GM23338 (cell line): ENCODE results near the gene AADACL3. TPM values are rescaled to one million over a fixed set of nuclear protein-coding genes. Genes with fewer than 3 reads are reported as not detected.
"Not testable (repeated sequence)": the region's sequence is repeated elsewhere in the genome, so short reads cannot be mapped to it uniquely, and the experiment has no call there.

Experiments
- ATAC-seq: fragments of 200-7000 bp; cut with Tn5 transposase; 3 replicates; pipeline ENCODE4 v1.9.1; 2020
- DNase-seq: peaks from one replicate; pipeline ENCODE4 v3.0.0-alpha.2; 2015; ENCODE audit warnings: low spot score
- H2AFZ ChIP-seq: fragments of 200-600 bp; sonication (generic); 2 replicates; pipeline ENCODE4 v1.8.0; 2016; ENCODE audit warnings: antibody characterized with exemption, mild to moderate bottlenecking, moderate library complexity
- H3F3A ChIP-seq: fragments of 200-600 bp; sonication (generic); replicated peaks from 2 replicates; pipeline ENCODE4 v1.8.0; 2017; ENCODE audit warnings: antibody characterized with exemption, mixed run types, low read depth
- H3K27ac ChIP-seq: fragments of 200-600 bp; sonication (generic); 2 replicates; pipeline ENCODE4 v1.6.1; 2016; ENCODE audit warnings: low read depth
- H3K27me3 ChIP-seq: fragments of 200-600 bp; sonication (generic); 2 replicates; pipeline ENCODE4 v1.8.0; 2016; ENCODE audit warnings: mild to moderate bottlenecking, mixed run types, moderate library complexity; ENCODE audit not compliant: insufficient read depth
- H3K36me3 ChIP-seq: fragments of 200-600 bp; sonication (generic); 2 replicates; pipeline ENCODE4 v1.8.0; 2016; ENCODE audit warnings: mild to moderate bottlenecking; ENCODE audit not compliant: insufficient read depth
- H3K4me1 ChIP-seq: fragments of 200-600 bp; sonication (generic); 2 replicates; pipeline ENCODE4 v1.8.0; 2016; ENCODE audit warnings: mild to moderate bottlenecking, moderate library complexity; ENCODE audit not compliant: insufficient read depth
- H3K4me2 ChIP-seq: fragments of 200-600 bp; sonication (generic); 2 replicates; pipeline ENCODE4 v1.7.1; 2017; ENCODE audit warnings: mixed run types
- H3K4me3 ChIP-seq: fragments of 200-600 bp; sonication (generic); 2 replicates; pipeline ENCODE4 v1.6.1; 2016; ENCODE audit warnings: mixed run types
- H3K79me2 ChIP-seq: fragments of 200-600 bp; sonication (generic); replicated peaks from 2 replicates; pipeline ENCODE4 v1.8.0; 2017; ENCODE audit warnings: mild to moderate bottlenecking; ENCODE audit not compliant: insufficient read depth
- H3K9me2 ChIP-seq: fragments of 200-600 bp; sonication (generic); 2 replicates; pipeline ENCODE4 v1.8.0; 2017; ENCODE audit not compliant: insufficient read depth
- H4K20me1 ChIP-seq: fragments of 200-600 bp; sonication (generic); replicated peaks from 2 replicates; pipeline ENCODE4 v1.8.0; 2017; ENCODE audit warnings: mild to moderate bottlenecking; ENCODE audit not compliant: insufficient read depth
- H3K27ac Mint-ChIP-seq: 2 replicates; pipeline ENCODE4 v1.8.0; 2020; ENCODE audit warnings: inconsistent platforms, mild to moderate bottlenecking, moderate library complexity, mixed read lengths
- H3K27me3 Mint-ChIP-seq: 3 replicates; pipeline ENCODE4 v1.8.0; 2022; ENCODE audit warnings: low read depth, mild to moderate bottlenecking, moderate library complexity, mixed read lengths, inconsistent platforms; ENCODE audit not compliant: insufficient read depth, poor library complexity
- H3K36me3 Mint-ChIP-seq: 3 replicates; pipeline ENCODE4 v1.8.0; 2021; ENCODE audit warnings: low read depth, mild to moderate bottlenecking, inconsistent platforms, moderate library complexity, mixed read lengths
- H3K4me1 Mint-ChIP-seq: 3 replicates; pipeline ENCODE4 v1.8.0; 2020; ENCODE audit warnings: mild to moderate bottlenecking, inconsistent platforms, mixed read lengths
- H3K4me3 Mint-ChIP-seq: 3 replicates; pipeline ENCODE4 v1.8.0; 2021; ENCODE audit warnings: moderate library complexity, mild to moderate bottlenecking, inconsistent platforms, mixed read lengths
- H3K9me3 Mint-ChIP-seq: 3 replicates; pipeline ENCODE4 v1.8.0; 2020; ENCODE audit warnings: moderate library complexity, mild to moderate bottlenecking, inconsistent platforms, mixed read lengths
- CREB1 ChIP-seq: fragments of 250-450 bp; sonication (Bioruptor Pico); IDR thresholded peaks from 2 replicates; pipeline ENCODE4 v1.5.0; 2020; ENCODE audit warnings: low read depth, mild to moderate bottlenecking, moderate library complexity
- EZH2 ChIP-seq: fragments of 200-600 bp; sonication (generic); IDR thresholded peaks from one replicate; pipeline ENCODE4 v1.8.0; 2017; ENCODE audit warnings: antibody characterized with exemption, mild to moderate bottlenecking, low read depth; ENCODE audit not compliant: unreplicated experiment
- EZH2phosphoT487 ChIP-seq: fragments of 200-600 bp; sonication (generic); IDR thresholded peaks from one replicate; pipeline ENCODE4 v1.8.1; 2018; ENCODE audit warnings: antibody characterized with exemption; ENCODE audit not compliant: unreplicated experiment
- NANOG ChIP-seq: IDR thresholded peaks from 2 replicates; pipeline ENCODE4 v1.6.1; 2016; ENCODE audit warnings: antibody characterized with exemption, borderline replicate concordance
- POLR2AphosphoS5 ChIP-seq: IDR thresholded peaks from 2 replicates; pipeline ENCODE4 v1.6.1; 2016; ENCODE audit warnings: antibody characterized with exemption, low read depth
- STAT1 ChIP-seq: IDR thresholded peaks from one replicate; pipeline ENCODE4 v1.6.1; 2016; ENCODE audit warnings: antibody characterized with exemption; ENCODE audit not compliant: unreplicated experiment
- ZNF114 ChIP-seq: fragments of 250-450 bp; sonication (Bioruptor Pico); IDR thresholded peaks from 2 replicates; pipeline ENCODE4 v1.5.0; 2020; ENCODE audit warnings: mild to moderate bottlenecking, moderate library complexity
- ZNF331 ChIP-seq: fragments of 250-450 bp; sonication (Bioruptor Pico); IDR thresholded peaks from 2 replicates; pipeline ENCODE4 v1.5.0; 2020; ENCODE audit warnings: low read depth, mild to moderate bottlenecking, moderate library complexity
- polyA plus RNA-seq: library from polyadenylated mRNA; unstranded; fragments of >200 nt; fragmentation: Nextera tagmentation; extraction: Ambion mirVana; gene quantifications from 2 replicates; pipeline ENCODE4 v1.2.1, GENCODE V29; 2016
- total RNA-seq: library from RNA; depleted of rRNA; stranded (reverse); fragments of >200 nt; shearing (Covaris generic); gene quantifications from 2 replicates; pipeline ENCODE4 v1.2.3, GENCODE V29; 2014
- TF ChIP-seq, protein P1 (sequence below): IDR thresholded peaks from one replicate; pipeline ENCODE4 v1.6.1; 2018; ENCODE audit warnings: antibody characterized with exemption; ENCODE audit not compliant: unreplicated experiment
- TF ChIP-seq, protein P2 (sequence below), 2 experiments: fragments of 200-600 bp in 1 of 2; sonication (generic) in 1 of 2; conservative IDR thresholded peaks; 2 replicates each; pipeline versions ENCODE4 v1.5.1 to v1.6.1; 2016 to 2017; ENCODE audit warnings: antibody characterized with exemption in 2 of 2, low read depth in 2 of 2, mild to moderate bottlenecking in 2 of 2, moderate library complexity in 1 of 2
- TF ChIP-seq, protein P3 (sequence below): IDR thresholded peaks from 2 replicates; pipeline ENCODE4 v1.6.1; 2016; ENCODE audit warnings: antibody characterized with exemption

The AADACL3 gene
- total and polyA plus RNA-seq, 2 experiments from 2014 or later = 0.47 to 1.5 TPM

DNA sequence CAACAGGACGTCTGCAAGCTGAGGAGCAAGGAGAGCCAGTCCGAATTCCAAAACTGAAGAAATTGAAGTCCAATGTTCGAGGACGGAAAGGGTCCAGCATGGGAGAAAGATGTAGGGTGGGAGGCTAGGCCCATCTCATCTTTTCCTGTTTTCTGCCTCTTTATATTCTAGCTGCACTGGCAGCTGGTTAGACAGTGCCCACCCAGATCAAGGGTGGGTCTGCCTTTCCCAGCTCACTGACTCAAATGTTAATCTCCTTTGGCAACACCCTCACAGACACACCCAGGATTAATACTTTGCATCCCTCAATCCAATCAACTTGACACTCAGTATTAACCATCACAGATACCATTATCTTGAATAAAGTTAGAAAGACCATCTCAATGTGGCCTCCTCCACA lies 39.8 kb upstream of the AADACL3 start:
- not testable (repeated sequence) for H3K4me1 Mint-ChIP-seq, H4K20me1 ChIP-seq, H3F3A ChIP-seq, H3K27me3 Mint-ChIP-seq, ATAC-seq, H3K4me3 ChIP-seq, H3K4me3 Mint-ChIP-seq, H3K79me2 ChIP-seq, H3K27ac Mint-ChIP-seq, H3K27me3 ChIP-seq, H3K9me2 ChIP-seq, H3K27ac ChIP-seq, H3K4me2 ChIP-seq, DNase-seq, H3K36me3 ChIP-seq, H2AFZ ChIP-seq, H3K4me1 ChIP-seq, H3K36me3 Mint-ChIP-seq
- H3K9me3 Mint-ChIP-seq = peaks cover 10% of the 10 kb centered on the region; the same call in 2 of the 3 replicates

DNA sequence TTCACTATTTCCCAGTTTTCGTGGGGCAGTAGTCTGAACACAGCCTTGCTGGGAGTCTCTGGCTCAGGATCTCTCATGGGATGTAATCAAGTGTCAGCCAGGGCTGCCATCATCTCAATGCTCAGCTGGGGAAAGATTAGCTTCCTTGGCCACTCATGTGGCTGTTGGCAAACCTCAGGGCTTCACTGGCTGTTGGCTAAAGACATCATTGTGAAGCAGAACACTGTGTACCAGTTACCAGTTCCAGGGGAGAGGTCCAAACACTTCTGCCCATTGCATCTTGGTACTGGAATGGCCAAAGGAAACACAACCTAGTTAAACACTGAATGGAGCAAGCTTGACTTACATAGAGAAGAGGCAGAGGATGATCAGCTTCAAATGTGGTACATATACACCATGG lies 38.3 kb upstream of the AADACL3 start:
- no peaks in the 10 kb centered on the region for H3K36me3 Mint-ChIP-seq
- H3F3A ChIP-seq = no peaks in the 10 kb centered on the region
- TF ChIP-seq, protein P1, sequence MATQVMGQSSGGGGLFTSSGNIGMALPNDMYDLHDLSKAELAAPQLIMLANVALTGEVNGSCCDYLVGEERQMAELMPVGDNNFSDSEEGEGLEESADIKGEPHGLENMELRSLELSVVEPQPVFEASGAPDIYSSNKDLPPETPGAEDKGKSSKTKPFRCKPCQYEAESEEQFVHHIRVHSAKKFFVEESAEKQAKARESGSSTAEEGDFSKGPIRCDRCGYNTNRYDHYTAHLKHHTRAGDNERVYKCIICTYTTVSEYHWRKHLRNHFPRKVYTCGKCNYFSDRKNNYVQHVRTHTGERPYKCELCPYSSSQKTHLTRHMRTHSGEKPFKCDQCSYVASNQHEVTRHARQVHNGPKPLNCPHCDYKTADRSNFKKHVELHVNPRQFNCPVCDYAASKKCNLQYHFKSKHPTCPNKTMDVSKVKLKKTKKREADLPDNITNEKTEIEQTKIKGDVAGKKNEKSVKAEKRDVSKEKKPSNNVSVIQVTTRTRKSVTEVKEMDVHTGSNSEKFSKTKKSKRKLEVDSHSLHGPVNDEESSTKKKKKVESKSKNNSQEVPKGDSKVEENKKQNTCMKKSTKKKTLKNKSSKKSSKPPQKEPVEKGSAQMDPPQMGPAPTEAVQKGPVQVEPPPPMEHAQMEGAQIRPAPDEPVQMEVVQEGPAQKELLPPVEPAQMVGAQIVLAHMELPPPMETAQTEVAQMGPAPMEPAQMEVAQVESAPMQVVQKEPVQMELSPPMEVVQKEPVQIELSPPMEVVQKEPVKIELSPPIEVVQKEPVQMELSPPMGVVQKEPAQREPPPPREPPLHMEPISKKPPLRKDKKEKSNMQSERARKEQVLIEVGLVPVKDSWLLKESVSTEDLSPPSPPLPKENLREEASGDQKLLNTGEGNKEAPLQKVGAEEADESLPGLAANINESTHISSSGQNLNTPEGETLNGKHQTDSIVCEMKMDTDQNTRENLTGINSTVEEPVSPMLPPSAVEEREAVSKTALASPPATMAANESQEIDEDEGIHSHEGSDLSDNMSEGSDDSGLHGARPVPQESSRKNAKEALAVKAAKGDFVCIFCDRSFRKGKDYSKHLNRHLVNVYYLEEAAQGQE = no peak
- no peak for TF ChIP-seq STAT1
- TF ChIP-seq, protein P2, sequence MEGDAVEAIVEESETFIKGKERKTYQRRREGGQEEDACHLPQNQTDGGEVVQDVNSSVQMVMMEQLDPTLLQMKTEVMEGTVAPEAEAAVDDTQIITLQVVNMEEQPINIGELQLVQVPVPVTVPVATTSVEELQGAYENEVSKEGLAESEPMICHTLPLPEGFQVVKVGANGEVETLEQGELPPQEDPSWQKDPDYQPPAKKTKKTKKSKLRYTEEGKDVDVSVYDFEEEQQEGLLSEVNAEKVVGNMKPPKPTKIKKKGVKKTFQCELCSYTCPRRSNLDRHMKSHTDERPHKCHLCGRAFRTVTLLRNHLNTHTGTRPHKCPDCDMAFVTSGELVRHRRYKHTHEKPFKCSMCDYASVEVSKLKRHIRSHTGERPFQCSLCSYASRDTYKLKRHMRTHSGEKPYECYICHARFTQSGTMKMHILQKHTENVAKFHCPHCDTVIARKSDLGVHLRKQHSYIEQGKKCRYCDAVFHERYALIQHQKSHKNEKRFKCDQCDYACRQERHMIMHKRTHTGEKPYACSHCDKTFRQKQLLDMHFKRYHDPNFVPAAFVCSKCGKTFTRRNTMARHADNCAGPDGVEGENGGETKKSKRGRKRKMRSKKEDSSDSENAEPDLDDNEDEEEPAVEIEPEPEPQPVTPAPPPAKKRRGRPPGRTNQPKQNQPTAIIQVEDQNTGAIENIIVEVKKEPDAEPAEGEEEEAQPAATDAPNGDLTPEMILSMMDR (conservative IDR thresholded peaks at IDR 0.05; ENCODE audit: low read depth in 2 of 2) = no peak
- no peak for TF ChIP-seq NANOG
- no peak for TF ChIP-seq POLR2AphosphoS5
- no peak for TF ChIP-seq EZH2phosphoT487
- TF ChIP-seq, protein P3, sequence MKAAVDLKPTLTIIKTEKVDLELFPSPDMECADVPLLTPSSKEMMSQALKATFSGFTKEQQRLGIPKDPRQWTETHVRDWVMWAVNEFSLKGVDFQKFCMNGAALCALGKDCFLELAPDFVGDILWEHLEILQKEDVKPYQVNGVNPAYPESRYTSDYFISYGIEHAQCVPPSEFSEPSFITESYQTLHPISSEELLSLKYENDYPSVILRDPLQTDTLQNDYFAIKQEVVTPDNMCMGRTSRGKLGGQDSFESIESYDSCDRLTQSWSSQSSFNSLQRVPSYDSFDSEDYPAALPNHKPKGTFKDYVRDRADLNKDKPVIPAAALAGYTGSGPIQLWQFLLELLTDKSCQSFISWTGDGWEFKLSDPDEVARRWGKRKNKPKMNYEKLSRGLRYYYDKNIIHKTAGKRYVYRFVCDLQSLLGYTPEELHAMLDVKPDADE = no peak
- no peak for TF ChIP-seq EZH2
- TF ChIP-seq CREB1 (CRISPR knock-in tag) = no peak
- TF ChIP-seq ZNF114 = no peak
- no peak for TF ChIP-seq ZNF331 (CRISPR knock-in tag)

More for the DNA sequence above, 38.3 kb upstream of the AADACL3 start:
- no peak for DNase-seq
- Mint-ChIP-seq H3K27me3 (no peaks in the 10 kb centered on the region), H3K27ac (no peak overlapping the region), H3K4me1 (no peaks in the 10 kb centered on the region), H3K4me3 (no peak overlapping the region), H3K9me3 (peaks cover 10% of the 10 kb centered on the region; the same call in 2 of the 3 replicates)
- H3K9me2 ChIP-seq = no peaks in the 10 kb centered on the region
- H3K4me1 ChIP-seq = no peaks in the 10 kb centered on the region
- H4K20me1 ChIP-seq = no peaks in the 10 kb centered on the region
- no peak overlapping the region for H3K4me3 ChIP-seq
- no peak overlapping the region for H2AFZ ChIP-seq
- ATAC-seq = no peak
- no peak overlapping the region for H3K4me2 ChIP-seq
- H3K27me3 ChIP-seq = no peaks in the 10 kb centered on the region
- H3K36me3 ChIP-seq = no peaks in the 10 kb centered on the region
- H3K79me2 ChIP-seq = no peaks in the 10 kb centered on the region
- no peak overlapping the region for H3K27ac ChIP-seq
